ENCODE measurements around the gene KRTAP4-11.
"Not testable (repeated sequence)": the region's sequence is repeated elsewhere in the genome, so short reads cannot be mapped to it uniquely, and the experiment has no call there.

Gene KRTAP4-11

DNA sequence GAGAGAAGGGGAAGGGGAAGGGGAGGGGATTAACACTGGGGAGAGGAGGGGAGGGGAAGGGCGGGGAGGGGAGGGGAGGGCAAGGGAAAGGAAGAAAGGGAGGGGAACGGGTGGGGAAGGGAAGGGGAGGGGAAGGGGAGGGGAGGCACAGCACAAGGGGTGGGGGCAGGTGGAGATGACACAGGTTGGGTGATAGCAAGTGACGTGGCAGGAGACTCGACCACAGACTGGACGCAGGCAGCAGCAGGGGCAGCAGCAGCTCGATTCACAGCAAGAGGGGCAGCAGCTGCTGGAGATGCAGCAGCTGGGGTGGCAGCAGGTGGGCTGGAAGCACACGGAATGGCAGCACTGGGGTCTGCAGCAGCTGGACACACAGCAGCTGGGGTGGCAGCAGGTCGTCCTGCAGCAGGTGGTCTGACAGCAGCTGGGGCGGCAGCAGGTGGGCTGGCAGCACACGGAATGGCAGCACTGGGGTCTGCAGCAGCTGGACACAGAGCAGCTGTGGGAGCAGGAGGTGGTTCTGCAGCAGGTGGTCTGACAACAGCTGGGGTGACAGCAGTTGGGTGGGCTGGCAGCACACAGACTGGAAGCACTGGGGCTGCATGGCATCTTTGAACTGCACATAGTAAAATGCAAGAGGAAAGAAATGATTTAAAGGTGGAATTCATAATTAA is 16.4 kb downstream of the KRTAP4-11 start, which contains the start of gene KRTAP4-16:
KRTAP4-16 (minus strand) TSS at position 624 of the 674 bp plus-strand sequence; CDS start at position 624, 0 bp downstream.
- TF ChIP-seq CTCF (IDR thresholded peaks at IDR 0.05), result no peak
- Mint-ChIP-seq H3K36me3 (ENCODE audit: low read depth) (no peaks in the 10 kb centered on the region), H3K4me1 (no peaks in the 10 kb centered on the region), H3K4me3 (no peak within 1 kb of the TSS), H3K9me3 (no peaks in the 10 kb centered on the region), H3K27me3 (ENCODE audit: low read depth, poor library complexity) (peaks cover 15% of the 10 kb centered on the region), H3K27ac (no peak within 1 kb of the TSS)
- no peak for DNase-seq

DNA sequence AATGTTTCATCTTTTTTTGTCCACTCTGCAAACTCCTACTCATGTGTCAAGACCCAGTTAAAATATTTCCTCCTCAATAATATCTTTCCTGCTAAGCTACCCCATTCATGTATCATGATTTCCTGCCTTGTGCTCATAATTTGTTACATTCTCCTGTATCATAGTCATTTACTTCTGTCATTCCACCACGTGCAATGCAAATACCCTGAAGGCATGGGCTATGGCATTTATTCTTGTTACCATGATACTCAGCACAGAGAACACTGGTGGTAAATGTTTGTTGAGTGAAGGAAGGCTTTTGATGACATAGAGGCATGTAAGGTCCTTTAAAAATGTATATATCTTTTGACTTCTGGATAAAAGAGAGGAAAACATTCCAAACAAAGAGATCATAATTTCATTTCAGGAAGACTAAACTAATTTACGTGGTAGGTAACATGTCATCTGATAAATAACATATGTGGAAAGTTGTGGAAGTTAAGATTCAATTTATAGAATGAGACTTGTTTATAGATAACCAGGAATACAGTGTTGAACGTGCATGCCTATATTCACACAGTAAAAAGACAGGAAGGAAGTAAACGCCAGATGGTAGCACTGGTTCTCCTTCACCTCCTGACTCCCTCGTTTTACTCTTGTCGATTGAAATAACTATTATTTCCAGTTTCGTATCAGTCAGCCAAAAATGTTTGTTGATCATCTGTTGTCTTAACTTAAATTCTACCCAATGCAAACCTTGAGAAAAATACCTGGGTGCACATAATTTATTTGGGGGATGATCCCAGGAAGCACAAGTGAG is 18.3 kb downstream of the KRTAP4-11 start:
- H3K27me3 Mint-ChIP-seq (ENCODE audit: low read depth, poor library complexity), result peaks cover 15% of the 10 kb centered on the region
- not testable (repeated sequence) for DNase-seq

DNA sequence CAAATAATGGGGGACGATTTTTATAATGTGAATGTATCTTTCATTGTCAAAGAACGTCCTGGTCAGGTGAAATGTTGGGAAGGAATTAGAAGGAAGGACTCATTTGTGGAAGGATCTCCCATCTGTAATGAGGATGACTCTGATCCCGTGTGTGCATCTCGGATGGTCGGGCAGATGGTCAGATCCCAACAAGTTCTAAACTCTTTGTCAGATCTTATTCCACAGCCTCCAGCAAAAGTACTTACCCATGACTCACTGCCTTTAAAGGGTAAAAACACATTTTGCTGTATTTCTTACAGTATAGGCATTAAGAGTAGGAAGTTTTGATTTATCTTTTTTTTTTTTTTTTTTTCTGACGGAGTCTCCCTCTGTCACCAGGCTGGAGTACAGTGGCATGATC is 19.7 kb downstream of the KRTAP4-11 start:
- Mint-ChIP-seq H3K4me1 (no peaks in the 10 kb centered on the region), H3K27ac (no peak overlapping the region), H3K27me3 (ENCODE audit: low read depth, poor library complexity) (peaks cover 12% of the 10 kb centered on the region), H3K9me3 (peaks cover 5% of the 10 kb centered on the region), H3K36me3 (ENCODE audit: low read depth) (no peaks in the 10 kb centered on the region), H3K4me3 (no peak overlapping the region)
- no peak for TF ChIP-seq CTCF (IDR thresholded peaks at IDR 0.05)
- no peak for DNase-seq

More for the DNA sequence above, 18.3 kb downstream of the KRTAP4-11 start:
- H3K36me3 Mint-ChIP-seq (ENCODE audit: low read depth); H3K27ac Mint-ChIP-seq; H3K4me1 Mint-ChIP-seq; H3K4me3 Mint-ChIP-seq; H3K9me3 Mint-ChIP-seq: not testable (repeated sequence)

- H3K27ac Mint-ChIP-seq, result no peak within 1 kb of the TSS
- H3K9me3 Mint-ChIP-seq, result peaks cover 8% of the 10 kb centered on the region
- no peak for TF ChIP-seq CTCF (IDR thresholded peaks at IDR 0.05)
- DNase-seq, result no peak
- peaks cover 12% of the 10 kb centered on the region for H3K27me3 Mint-ChIP-seq (ENCODE audit: low read depth, poor library complexity)
- no peak within 1 kb of the TSS for H3K4me3 Mint-ChIP-seq
- H3K4me1 Mint-ChIP-seq, result no peaks in the 10 kb centered on the region
- H3K36me3 Mint-ChIP-seq (ENCODE audit: low read depth), result no peaks in the 10 kb centered on the region
Observed at GRCh38 chr17:41098042-41098441, 20.1 kb downstream of the KRTAP4-11 start, which contains the start of gene KRTAP4-8. Gene KRTAP4-8 (minus strand): TSS chr17:41098142. CDS start chr17:41098084, 58 bp downstream.

GRCh38 chr17:41096055-41096454 is 22.1 kb downstream of the KRTAP4-11 start:
- Mint-ChIP-seq H3K36me3 (ENCODE audit: low read depth) (no peaks in the 10 kb centered on the region), H3K9me3 (peaks cover 21% of the 10 kb centered on the region), H3K4me3 (no peak overlapping the region), H3K27me3 (ENCODE audit: low read depth, poor library complexity) (peaks cover 12% of the 10 kb centered on the region), H3K27ac (no peak overlapping the region), H3K4me1 (no peaks in the 10 kb centered on the region)
- DNase-seq, result no peak
- no peak for TF ChIP-seq CTCF (IDR thresholded peaks at IDR 0.05)

DNA sequence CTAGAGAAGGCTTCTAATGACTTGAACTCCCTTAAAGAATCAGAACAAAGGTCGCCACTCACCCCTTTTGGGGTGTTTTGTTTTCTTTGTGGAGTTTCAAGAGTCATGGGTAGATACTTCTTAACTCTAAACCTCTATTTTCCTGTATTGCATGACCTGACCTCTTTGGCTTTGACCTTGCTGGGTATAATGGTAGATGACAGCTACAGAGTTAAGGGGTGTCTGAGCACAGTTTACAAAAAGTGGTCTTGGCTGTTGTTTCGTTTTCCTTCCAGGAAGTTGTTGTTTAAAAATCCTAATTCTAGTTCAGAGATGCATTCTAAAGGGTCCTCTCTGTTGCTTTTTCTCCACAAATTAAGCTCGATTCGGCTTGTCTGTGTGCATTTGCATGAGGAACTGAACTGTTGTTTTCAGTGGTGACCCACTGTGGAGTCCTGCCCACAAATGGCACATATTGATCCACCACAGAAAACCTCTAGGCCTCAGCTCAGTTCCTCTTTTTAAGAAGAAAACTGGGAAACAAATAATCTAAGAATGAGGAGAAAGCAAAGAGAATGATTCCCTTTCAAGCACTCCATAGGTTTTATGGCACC is 29.3 kb downstream of the KRTAP4-11 start:
- H3K4me3 Mint-ChIP-seq; DNase-seq; H3K27ac Mint-ChIP-seq; H3K4me1 Mint-ChIP-seq; H3K36me3 Mint-ChIP-seq (ENCODE audit: low read depth); H3K27me3 Mint-ChIP-seq (ENCODE audit: low read depth, poor library complexity): not testable (repeated sequence)
- H3K9me3 Mint-ChIP-seq, result peaks cover 19% of the 10 kb centered on the region

- DNase-seq; H3K27me3 Mint-ChIP-seq (ENCODE audit: low read depth, poor library complexity); H3K4me3 Mint-ChIP-seq; H3K9me3 Mint-ChIP-seq; H3K27ac Mint-ChIP-seq; H3K4me1 Mint-ChIP-seq; H3K36me3 Mint-ChIP-seq (ENCODE audit: low read depth): not testable (repeated sequence)
Observed at GRCh38 chr17:41084100-41084856, 33.9 kb downstream of the KRTAP4-11 start, which contains the start of gene KRTAP4-7. Gene KRTAP4-7 (plus strand): TSS chr17:41084150. CDS start chr17:41084207, 57 bp downstream.

DNA sequence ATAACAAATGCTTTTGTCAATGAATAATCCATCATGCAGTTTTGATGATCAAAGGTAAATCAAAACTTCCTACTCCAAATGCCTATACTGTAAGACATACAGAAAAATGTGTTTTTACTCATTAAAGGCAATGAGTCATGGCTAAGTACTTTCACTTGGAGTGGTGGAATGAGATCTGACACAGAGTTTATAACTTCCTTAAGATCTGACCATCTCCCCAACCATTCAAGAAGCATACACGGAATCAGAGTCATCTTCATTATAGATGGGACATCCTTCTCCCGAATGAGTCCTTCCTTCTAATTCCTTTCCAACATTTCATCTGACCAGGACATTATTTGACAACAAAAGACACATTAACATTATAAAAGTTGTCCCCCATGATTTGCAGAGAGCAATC is 34.7 kb downstream of the KRTAP4-11 start:
- not testable (repeated sequence) for H3K9me3 Mint-ChIP-seq; H3K27me3 Mint-ChIP-seq (ENCODE audit: low read depth, poor library complexity); H3K4me3 Mint-ChIP-seq; H3K27ac Mint-ChIP-seq; H3K36me3 Mint-ChIP-seq (ENCODE audit: low read depth); H3K4me1 Mint-ChIP-seq; DNase-seq

Data from nephron progenitor cell (in vitro differentiated cells).